HG03108 (cell line): ENCODE data around the gene SH3D19.

Experiments
- ATAC-seq: cut with Tn5 transposase; IDR thresholded peaks from one replicate; pipeline ENCODE4 v1.9.1; 2021; ENCODE audit warnings: moderate library complexity; ENCODE audit not compliant: unreplicated experiment

The SH3D19 gene

GRCh38 chr4:151325111-151325948, at the start of gene SH3D19:
Gene SH3D19, minus strand, starts transcription at chr4:151325605. Its CDS starts 253 bp downstream, at chr4:151325352.
- ATAC-seq, result no peak

- peak; percentile 95 for ATAC-seq
These were observed 37.2 kb upstream of the SH3D19 start for GRCh38 chr4:151362404-151363164.

GRCh38 chr4:151361966-151362365, 36.6 kb upstream of the SH3D19 start:
- no peak for ATAC-seq

- no peak for ATAC-seq
These were observed 35.7 kb upstream of the SH3D19 start for GRCh38 chr4:151361126-151361525.

- ATAC-seq, result no peak
These were observed 34.2 kb upstream of the SH3D19 start for GRCh38 chr4:151359576-151359975.

GRCh38 chr4:151358266-151358665, 32.9 kb upstream of the SH3D19 start:
- ATAC-seq, result no peak

GRCh38 chr4:151356510-151356909, 31.1 kb upstream of the SH3D19 start:
- ATAC-seq, result no peak

- ATAC-seq, result no peak
These were observed 29.8 kb upstream of the SH3D19 start for GRCh38 chr4:151355155-151355554.

- no peak for ATAC-seq
These were observed 22.3 kb upstream of the SH3D19 start for GRCh38 chr4:151347490-151348235.

GRCh38 chr4:151344948-151345347, 19.5 kb upstream of the SH3D19 start:
- ATAC-seq, result no peak

GRCh38 chr4:151340751-151341385, 15.5 kb upstream of the SH3D19 start:
- ATAC-seq, result no peak

GRCh38 chr4:151339467-151339866, 14.1 kb upstream of the SH3D19 start:
- ATAC-seq, result no peak

- no peak for ATAC-seq
These were observed 6.1 kb upstream of the SH3D19 start for GRCh38 chr4:151331276-151332042.

- no peak for ATAC-seq
These were observed 4.0 kb upstream of the SH3D19 start for GRCh38 chr4:151329217-151330007.

GRCh38 chr4:151325949-151326246, 493 bp upstream of the SH3D19 start:
- no peak for ATAC-seq

GRCh38 chr4:151324752-151325110, 674 bp downstream of the SH3D19 start:
- ATAC-seq, result no peak

- ATAC-seq, result no peak
These were observed 1.2 kb downstream of the SH3D19 start for GRCh38 chr4:151324124-151324751.

GRCh38 chr4:151323667-151324066, 1.7 kb downstream of the SH3D19 start:
- ATAC-seq, result no peak

GRCh38 chr4:151322570-151322969, 2.8 kb downstream of the SH3D19 start:
- ATAC-seq, result no peak
